ENCODE results near the gene MYH10.

Gene MYH10

GRCh38 chr17:8469964-8470363 lies 160.6 kb downstream of the MYH10 start:
- Histone ChIP-seq H3K4me1 (ENCODE audit: control insufficient read depth, low read length) (no peaks in the 10 kb centered on the region), H3K27ac (ENCODE audit: low read depth, low read length) (no peak overlapping the region), H4K20me1 (ENCODE audit: control insufficient read depth, insufficient read depth, low read depth, low read length) (no peaks in the 10 kb centered on the region), H3F3A (ENCODE audit: control insufficient read depth, insufficient read depth) (no peaks in the 10 kb centered on the region), H3K27me3 (ENCODE audit: control insufficient read depth, low read length) (no peaks in the 10 kb centered on the region), H3K79me2 (ENCODE audit: control insufficient read depth, low read length) (peaks cover 6% of the 10 kb centered on the region), H3K4me3 (ENCODE audit: low read length) (no peak overlapping the region), H3K9me2 (replicated peaks; ENCODE audit: control insufficient read depth, low read length) (no peaks in the 10 kb centered on the region), H3K9me3 (ENCODE audit: control insufficient read depth, insufficient read depth, low read length) (no peaks in the 10 kb centered on the region), H3K4me2 (ENCODE audit: low read length) (no peak overlapping the region), H3K36me3 (ENCODE audit: control insufficient read depth, low read length) (peaks cover 40% of the 10 kb centered on the region)
- TF ChIP-seq CTCF (IDR thresholded peaks at IDR 0.05; ENCODE audit: low read depth, low read length, poor library complexity, severe bottlenecking) (no peak), EZH2phosphoT487 (IDR thresholded peaks at IDR 0.05; ENCODE audit: borderline replicate concordance, low read length) (no peak)

GRCh38 chr17:8468980-8469379 lies 161.5 kb downstream of the MYH10 start:
- Histone ChIP-seq H3K4me2 (ENCODE audit: low read length) (no peak overlapping the region), H4K20me1 (ENCODE audit: control insufficient read depth, insufficient read depth, low read depth, low read length) (no peaks in the 10 kb centered on the region), H3K9me2 (replicated peaks; ENCODE audit: control insufficient read depth, low read length) (no peaks in the 10 kb centered on the region), H3K79me2 (ENCODE audit: control insufficient read depth, low read length) (peaks cover 14% of the 10 kb centered on the region), H3K4me3 (ENCODE audit: low read length) (no peak overlapping the region), H3K27me3 (ENCODE audit: control insufficient read depth, low read length) (no peaks in the 10 kb centered on the region), H3K9me3 (ENCODE audit: control insufficient read depth, insufficient read depth, low read length) (no peaks in the 10 kb centered on the region), H3K4me1 (ENCODE audit: control insufficient read depth, low read length) (no peaks in the 10 kb centered on the region), H3F3A (ENCODE audit: control insufficient read depth, insufficient read depth) (no peaks in the 10 kb centered on the region), H3K27ac (ENCODE audit: low read depth, low read length) (no peak overlapping the region), H3K36me3 (ENCODE audit: control insufficient read depth, low read length) (peaks cover 36% of the 10 kb centered on the region)
- TF ChIP-seq EZH2phosphoT487 (IDR thresholded peaks at IDR 0.05; ENCODE audit: borderline replicate concordance, low read length) (no peak), CTCF (IDR thresholded peaks at IDR 0.05; ENCODE audit: low read depth, low read length, poor library complexity, severe bottlenecking) (no peak)

DNA sequence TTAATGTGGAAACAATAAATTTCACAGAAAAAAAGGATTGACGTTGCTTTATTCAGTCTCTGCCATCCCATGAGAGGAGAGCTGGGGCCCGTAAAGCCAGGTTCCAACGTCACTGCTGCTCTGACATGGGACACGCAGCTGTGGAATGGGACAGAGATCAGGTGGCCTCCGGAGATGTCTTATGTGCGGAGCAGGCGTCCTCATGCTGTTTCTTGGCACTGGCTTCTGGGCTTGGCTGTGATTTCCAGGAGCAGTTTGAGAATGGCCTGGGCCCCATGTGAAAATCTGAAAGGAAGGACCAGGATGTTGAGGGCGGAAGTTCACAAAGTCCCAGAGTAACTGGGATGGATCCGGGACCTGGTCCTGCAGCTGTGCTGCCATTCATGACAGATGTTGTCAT lies 162.4 kb downstream of the MYH10 start:
- Histone ChIP-seq H3K4me1 (ENCODE audit: control insufficient read depth, low read length) (no peaks in the 10 kb centered on the region), H3K36me3 (ENCODE audit: control insufficient read depth, low read length) (peaks cover 39% of the 10 kb centered on the region), H3K27ac (ENCODE audit: low read depth, low read length) (no peak overlapping the region), H3K79me2 (ENCODE audit: control insufficient read depth, low read length) (peaks cover 19% of the 10 kb centered on the region), H3F3A (ENCODE audit: control insufficient read depth, insufficient read depth) (no peaks in the 10 kb centered on the region), H3K27me3 (ENCODE audit: control insufficient read depth, low read length) (no peaks in the 10 kb centered on the region), H3K9me3 (ENCODE audit: control insufficient read depth, insufficient read depth, low read length) (no peaks in the 10 kb centered on the region), H4K20me1 (ENCODE audit: control insufficient read depth, insufficient read depth, low read depth, low read length) (no peaks in the 10 kb centered on the region), H3K9me2 (replicated peaks; ENCODE audit: control insufficient read depth, low read length) (no peaks in the 10 kb centered on the region), H3K4me3 (ENCODE audit: low read length) (no peak overlapping the region), H3K4me2 (ENCODE audit: low read length) (no peak overlapping the region)
- TF ChIP-seq EZH2phosphoT487 (IDR thresholded peaks at IDR 0.05; ENCODE audit: borderline replicate concordance, low read length) = no peak
- TF ChIP-seq CTCF (IDR thresholded peaks at IDR 0.05; ENCODE audit: low read depth, low read length, poor library complexity, severe bottlenecking) = no peak

- H4K20me1 ChIP-seq (ENCODE audit: control insufficient read depth, insufficient read depth, low read depth, low read length) = no peaks in the 10 kb centered on the region
- H3K4me2 ChIP-seq (ENCODE audit: low read length) = no peak overlapping the region
- peaks cover 19% of the 10 kb centered on the region for H3K79me2 ChIP-seq (ENCODE audit: control insufficient read depth, low read length)
- H3K27ac ChIP-seq (ENCODE audit: low read depth, low read length) = no peak overlapping the region
- H3K9me3 ChIP-seq (ENCODE audit: control insufficient read depth, insufficient read depth, low read length) = no peaks in the 10 kb centered on the region
- no peaks in the 10 kb centered on the region for H3K4me1 ChIP-seq (ENCODE audit: control insufficient read depth, low read length)
- H3F3A ChIP-seq (ENCODE audit: control insufficient read depth, insufficient read depth) = no peaks in the 10 kb centered on the region
- peaks cover 45% of the 10 kb centered on the region for H3K36me3 ChIP-seq (ENCODE audit: control insufficient read depth, low read length)
- H3K4me3 ChIP-seq (ENCODE audit: low read length) = no peak overlapping the region
- H3K27me3 ChIP-seq (ENCODE audit: control insufficient read depth, low read length) = no peaks in the 10 kb centered on the region
- no peak for TF ChIP-seq CTCF (IDR thresholded peaks at IDR 0.05; ENCODE audit: low read depth, low read length, poor library complexity, severe bottlenecking)
- TF ChIP-seq EZH2phosphoT487 (IDR thresholded peaks at IDR 0.05; ENCODE audit: borderline replicate concordance, low read length) = no peak
- no peaks in the 10 kb centered on the region for H3K9me2 ChIP-seq (replicated peaks; ENCODE audit: control insufficient read depth, low read length)
Measured at GRCh38 chr17:8467527-8467926, 163.0 kb downstream of the MYH10 start.
